ENCODE results near the gene TTC39C. TPM values are rescaled to one million over a fixed set of nuclear protein-coding genes. Genes with fewer than 3 reads are reported as not detected.

TTC39C gene
- total and polyA plus RNA-seq, 2 donors (not counting 3 experiments of a cell fraction or from before 2014, with no cell fraction given): 0.61 to 6.2 TPM

DNA sequence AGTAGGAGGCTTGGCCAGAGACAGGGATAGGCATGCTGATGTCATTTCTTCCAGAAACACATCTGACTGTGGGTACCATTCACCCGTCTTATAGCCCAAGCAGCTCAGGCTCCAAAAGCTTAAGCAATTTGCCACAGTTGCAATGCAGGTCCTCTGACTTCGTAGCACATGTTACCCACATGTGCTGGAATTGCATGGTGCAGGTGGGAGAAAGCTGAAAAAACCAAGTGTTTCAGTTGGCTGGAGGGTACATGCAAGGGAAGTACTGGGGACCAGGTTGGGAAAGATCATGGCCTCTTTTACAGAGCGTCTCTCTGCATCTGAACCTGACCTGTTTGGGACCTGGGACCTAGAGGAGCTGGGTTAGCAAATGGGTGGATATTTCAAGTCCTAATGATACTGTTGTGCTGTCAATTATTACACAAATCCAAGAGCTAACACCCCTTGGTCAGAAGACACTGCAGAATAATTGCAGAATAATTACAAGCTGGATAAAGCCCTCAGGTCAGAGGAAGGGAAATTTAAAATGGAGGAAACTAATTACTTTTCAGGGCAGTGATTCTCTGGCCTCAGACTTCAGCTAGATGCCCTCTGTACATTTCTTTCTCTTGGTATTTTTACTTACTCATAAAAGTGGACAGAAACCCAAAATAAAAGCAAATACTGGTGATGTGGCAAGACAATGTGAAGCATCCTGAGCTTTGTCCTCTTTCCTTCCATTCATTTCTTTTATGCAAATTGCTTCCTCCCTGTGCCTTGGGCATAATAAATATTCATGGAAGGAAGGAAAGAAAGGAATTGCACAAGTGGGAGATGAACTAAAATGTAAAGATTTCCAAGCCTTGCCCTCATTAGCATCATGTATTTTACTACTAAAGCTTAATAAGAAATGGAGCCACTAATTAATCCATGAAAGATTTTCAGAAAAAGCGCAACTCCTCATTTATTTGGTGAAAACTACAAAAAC is 45.6 kb upstream of the TTC39C start:
- no peaks in the 10 kb centered on the region for H3K36me3 ChIP-seq (ENCODE audit: control insufficient read depth in 2 of 2, extremely low read depth in 1 of 2, insufficient read depth in 2 of 2, low read length in 2 of 2)
- no peak overlapping the region for H2AFZ ChIP-seq (ENCODE audit: low read depth, low read length)
- peaks cover 4 to 5% of the 10 kb centered on the region in 2 experiments for H3K27me3 ChIP-seq (ENCODE audit: control insufficient read depth in 2 of 2, insufficient read depth in 2 of 2, low read length in 2 of 2)
- no peaks in the 10 kb centered on the region for H3K79me2 ChIP-seq (ENCODE audit: control insufficient read depth, insufficient read depth, low read length)
- no peak for FAIRE-seq
- no peaks in the 10 kb centered on the region for H3K4me1 ChIP-seq (ENCODE audit: control insufficient read depth, extremely low read depth, insufficient read depth, low read length)
- no peak for DNase-seq (ENCODE audit: low read depth, low spot score)
- H3K9me1 ChIP-seq (replicated peaks; ENCODE audit: control insufficient read depth, extremely low read depth, insufficient read depth, low read length): no peaks in the 10 kb centered on the region
- POLR2A ChIA-PET: no interaction called here
- CTCF ChIA-PET: interaction anchor here (1.2 kb wide), 1 partner anchor 50 kb away, joined by 3 read pairs; no protein-coding TSS in a partner anchor
- BruUV-seq (replicated peaks): no TSS peak
- no peak overlapping the region for H3K4me2 ChIP-seq (ENCODE audit: insufficient read depth, low read length)
- no peak overlapping the region for H3K27ac ChIP-seq (ENCODE audit: insufficient read depth, low read depth, low read length)
- H3K9ac ChIP-seq (replicated peaks; ENCODE audit: extremely low read depth, insufficient read depth, low read length): no peak overlapping the region
- dilution Hi-C loops (cut with MboI; ENCODE audit: extremely low pct_ligation_motif_present, low sequenced_read_pairs): no loop called here
- intact Hi-C loops (cut with micrococcal nuclease): no loop called here
- no peaks in the 10 kb centered on the region for H4K20me1 ChIP-seq (replicated peaks; ENCODE audit: control insufficient read depth, extremely low read depth, insufficient read depth, low read length)
- no peaks in the 10 kb centered on the region for H3K9me3 ChIP-seq (replicated peaks; ENCODE audit: control insufficient read depth, insufficient read depth, low read length)
- TF ChIP-seq, protein P1, sequence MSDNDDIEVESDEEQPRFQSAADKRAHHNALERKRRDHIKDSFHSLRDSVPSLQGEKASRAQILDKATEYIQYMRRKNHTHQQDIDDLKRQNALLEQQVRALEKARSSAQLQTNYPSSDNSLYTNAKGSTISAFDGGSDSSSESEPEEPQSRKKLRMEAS (IDR thresholded peaks at IDR 0.05; ENCODE audit: insufficient read depth, insufficient read length): no peak
- no peak for TF ChIP-seq MYC (IDR thresholded peaks at IDR 0.05; ENCODE audit: low read depth, low read length)
- H3K4me3 ChIP-seq (replicated peaks in 1 of 3; ENCODE audit: insufficient read depth in 1 of 3, low read depth in 1 of 3, low read length in 3 of 3): no peak overlapping the region

- POLR2A ChIA-PET: no interaction called here
- Histone ChIP-seq H3K27ac (ENCODE audit: insufficient read depth, low read depth, low read length) (no peak overlapping the region), H4K20me1 (replicated peaks; ENCODE audit: control insufficient read depth, extremely low read depth, insufficient read depth, low read length) (no peaks in the 10 kb centered on the region), H3K36me3 (ENCODE audit: control insufficient read depth in 2 of 2, extremely low read depth in 1 of 2, insufficient read depth in 2 of 2, low read length in 2 of 2) (no peaks in the 10 kb centered on the region), H3K9ac (replicated peaks; ENCODE audit: extremely low read depth, insufficient read depth, low read length) (no peak overlapping the region), H2AFZ (ENCODE audit: low read depth, low read length) (no peak overlapping the region), H3K4me3 (replicated peaks in 1 of 3; ENCODE audit: insufficient read depth in 1 of 3, low read depth in 1 of 3, low read length in 3 of 3) (no peak overlapping the region), H3K4me2 (ENCODE audit: insufficient read depth, low read length) (no peak overlapping the region), H3K4me1 (ENCODE audit: control insufficient read depth, extremely low read depth, insufficient read depth, low read length) (no peaks in the 10 kb centered on the region), H3K27me3 (ENCODE audit: control insufficient read depth in 2 of 2, insufficient read depth in 2 of 2, low read length in 2 of 2) (peaks cover 4 to 5% of the 10 kb centered on the region in 2 experiments), H3K9me3 (replicated peaks; ENCODE audit: control insufficient read depth, insufficient read depth, low read length) (no peaks in the 10 kb centered on the region), H3K79me2 (ENCODE audit: control insufficient read depth, insufficient read depth, low read length) (no peaks in the 10 kb centered on the region), H3K9me1 (replicated peaks; ENCODE audit: control insufficient read depth, extremely low read depth, insufficient read depth, low read length) (no peaks in the 10 kb centered on the region)
- intact Hi-C loops (cut with micrococcal nuclease): no loop called here
- FAIRE-seq (no peak), DNase-seq (ENCODE audit: low read depth, low spot score) (no peak)
- TF ChIP-seq FOS (IDR thresholded peaks at IDR 0.05; ENCODE audit: borderline replicate concordance, insufficient read depth, low read length): no peak
- TF ChIP-seq POLR2AphosphoS5 (IDR thresholded peaks at IDR 0.05; ENCODE audit: insufficient read depth, low read depth, low read length): no peak
- TF ChIP-seq JUN (IDR thresholded peaks at IDR 0.05; ENCODE audit: borderline replicate concordance, insufficient read depth, insufficient read length, low read depth): no peak
- no peak for TF ChIP-seq CTCF (IDR thresholded peaks at IDR 0.05; ENCODE audit: extremely low read depth in 1 of 2, insufficient read depth in 1 of 2, low read depth in 1 of 2, low read length in 2 of 2)
- TF ChIP-seq EZH2 (IDR thresholded peaks at IDR 0.05; ENCODE audit: borderline replicate concordance, low read depth, low read length, severe bottlenecking): no peak
- TF ChIP-seq POLR2A (IDR thresholded peaks at IDR 0.05; ENCODE audit: low read depth, low read length): no peak
- TF ChIP-seq, protein P1 (IDR thresholded peaks at IDR 0.05; ENCODE audit: insufficient read depth, insufficient read length): no peak
- TF ChIP-seq GATA2 (IDR thresholded peaks at IDR 0.05; ENCODE audit: insufficient read depth, insufficient read length, low read depth, low read length): no peak
- no peak for TF ChIP-seq MYC (IDR thresholded peaks at IDR 0.05; ENCODE audit: low read depth, low read length)
- CTCF ChIA-PET: no interaction called here
- BruUV-seq (replicated peaks): no TSS peak
- dilution Hi-C loops (cut with MboI; ENCODE audit: extremely low pct_ligation_motif_present, low sequenced_read_pairs): no loop called here
Observed at GRCh38 chr18:23969664-23970063, 44.9 kb upstream of the TTC39C start.
